Measurements from ENCODE around the gene C4orf50. TPM values are rescaled to one million over a fixed set of nuclear protein-coding genes. Genes with fewer than 3 reads are reported as not detected.
"Not testable (repeated sequence)": the region's sequence is repeated elsewhere in the genome, so short reads cannot be mapped to it uniquely, and the experiment has no call there.

C4orf50 gene
- total and polyA plus RNA-seq, 11 donors: 0.05 to 0.11 TPM; not detected in 9

GRCh38 chr4:5952975-5953951 lies 65.0 kb downstream of the C4orf50 start:
- intact Hi-C loops (cut with DNase I): no loop called here
- H3K36me3 ChIP-seq: no peaks in the 10 kb centered on the region
- H3K4me3 ChIP-seq: no peak overlapping the region
- peaks cover 0 to 6% (median 0%) of the 10 kb centered on the region in 12 donors for H3K4me1 ChIP-seq
- 70 to 80% (median 73%) methylated on average over 11 to 13 of the region's 13 CpGs for WGBS, 4 donors
- H3K27ac ChIP-seq: no peak overlapping the region
- no peaks in the 10 kb centered on the region for H3K9me3 ChIP-seq
- no peak for DNase-seq
- peaks cover 0 to 31% (median 4%) of the 10 kb centered on the region in 9 donors for H3K27me3 ChIP-seq
- TF ChIP-seq POLR2A (IDR thresholded peaks at IDR 0.05): no peak
- TF ChIP-seq, protein P1, sequence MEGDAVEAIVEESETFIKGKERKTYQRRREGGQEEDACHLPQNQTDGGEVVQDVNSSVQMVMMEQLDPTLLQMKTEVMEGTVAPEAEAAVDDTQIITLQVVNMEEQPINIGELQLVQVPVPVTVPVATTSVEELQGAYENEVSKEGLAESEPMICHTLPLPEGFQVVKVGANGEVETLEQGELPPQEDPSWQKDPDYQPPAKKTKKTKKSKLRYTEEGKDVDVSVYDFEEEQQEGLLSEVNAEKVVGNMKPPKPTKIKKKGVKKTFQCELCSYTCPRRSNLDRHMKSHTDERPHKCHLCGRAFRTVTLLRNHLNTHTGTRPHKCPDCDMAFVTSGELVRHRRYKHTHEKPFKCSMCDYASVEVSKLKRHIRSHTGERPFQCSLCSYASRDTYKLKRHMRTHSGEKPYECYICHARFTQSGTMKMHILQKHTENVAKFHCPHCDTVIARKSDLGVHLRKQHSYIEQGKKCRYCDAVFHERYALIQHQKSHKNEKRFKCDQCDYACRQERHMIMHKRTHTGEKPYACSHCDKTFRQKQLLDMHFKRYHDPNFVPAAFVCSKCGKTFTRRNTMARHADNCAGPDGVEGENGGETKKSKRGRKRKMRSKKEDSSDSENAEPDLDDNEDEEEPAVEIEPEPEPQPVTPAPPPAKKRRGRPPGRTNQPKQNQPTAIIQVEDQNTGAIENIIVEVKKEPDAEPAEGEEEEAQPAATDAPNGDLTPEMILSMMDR (IDR thresholded peaks at IDR 0.05): no peak
- no peak for ATAC-seq

GRCh38 chr4:5952286-5952974 lies 65.8 kb downstream of the C4orf50 start:
- WGBS, 4 donors: 51 to 61% (median 56%) methylated on average over 22 of the region's 22 CpGs
- H3K4me1 ChIP-seq: peaks cover 0 to 6% (median 0%) of the 10 kb centered on the region in 12 donors
- H3K36me3 ChIP-seq: no peaks in the 10 kb centered on the region
- intact Hi-C loops (cut with DNase I): no loop called here
- TF ChIP-seq POLR2A (IDR thresholded peaks at IDR 0.05): no peak
- TF ChIP-seq, protein P1 (IDR thresholded peaks at IDR 0.05): no peak
- H3K27ac ChIP-seq: no peak overlapping the region
- no peak overlapping the region for H3K4me3 ChIP-seq
- DNase-seq: no peak
- H3K27me3 ChIP-seq: peaks cover 0 to 28% (median 4%) of the 10 kb centered on the region in 9 donors
- no peaks in the 10 kb centered on the region for H3K9me3 ChIP-seq
- ATAC-seq: peak in 1 of 4 donors; percentile 37

DNA sequence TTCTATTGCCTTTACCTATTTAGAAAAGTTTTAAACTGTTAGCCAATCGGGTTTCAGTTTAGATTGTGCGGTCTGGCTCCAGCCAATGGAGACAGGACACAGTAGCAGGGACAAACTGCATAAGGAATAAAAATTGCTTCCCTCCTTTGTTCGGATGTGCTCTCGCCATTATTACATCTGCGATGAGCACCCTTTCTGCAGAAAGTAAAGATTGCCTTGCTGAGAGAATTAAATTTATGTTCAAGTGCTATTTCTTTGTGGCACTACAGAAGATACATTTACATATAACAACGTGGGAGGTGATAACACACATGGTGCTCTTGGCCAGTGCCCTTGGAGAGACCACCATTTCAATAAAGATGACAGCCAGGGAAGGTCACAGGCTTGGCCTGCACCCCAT lies 71.6 kb downstream of the C4orf50 start:
- H3K36me3 ChIP-seq; H3K4me3 ChIP-seq; ATAC-seq; intact Hi-C loops (cut with DNase I); H3K4me1 ChIP-seq; DNase-seq; H3K27ac ChIP-seq: not testable (repeated sequence)
- Histone ChIP-seq H3K27me3 (peaks cover 0 to 40% (median 4%) of the 10 kb centered on the region in 9 donors), H3K9me3 (peaks cover 0 to 13% (median 3%) of the 10 kb centered on the region in 12 donors)
- 76 to 87% (median 84%) methylated on average over 6 of the region's 6 CpGs for WGBS, 4 donors

GRCh38 chr4:5945936-5946335 lies 72.3 kb downstream of the C4orf50 start:
- H3K4me3 ChIP-seq: no peak overlapping the region
- TF ChIP-seq POLR2A (IDR thresholded peaks at IDR 0.05): no peak
- TF ChIP-seq, protein P1 (IDR thresholded peaks at IDR 0.05): no peak
- H3K27ac ChIP-seq: no peak overlapping the region
- intact Hi-C loops (cut with DNase I): no loop called here
- ATAC-seq (no peak), DNase-seq (no peak)
- H3K27me3 ChIP-seq: peaks cover 0 to 42% (median 4%) of the 10 kb centered on the region in 9 donors
- H3K36me3 ChIP-seq: no peaks in the 10 kb centered on the region
- H3K9me3 ChIP-seq: peaks cover 0 to 14% (median 3%) of the 10 kb centered on the region in 12 donors
- WGBS, 4 donors: 61 to 92% (median 90%) methylated on average over 6 of the region's 6 CpGs
- H3K4me1 ChIP-seq: no peaks in the 10 kb centered on the region

All from heart left ventricle (tissue), 16 donors.